HG02623 (cell line): Measurements from ENCODE around the gene MPIG6B.
"Not testable (repeated sequence)": the region's sequence is repeated elsewhere in the genome, so short reads cannot be mapped to it uniquely, and the experiment has no call there.

ENCODE experiments used
- ATAC-seq: cut with Tn5 transposase; IDR thresholded peaks from one replicate; pipeline ENCODE4 v1.9.1; 2021; ENCODE audit warnings: moderate library complexity; ENCODE audit not compliant: unreplicated experiment

Gene MPIG6B

GRCh38 chr6:31700740-31701401 lies 22.3 kb upstream of the MPIG6B start:
- no peak for ATAC-seq

- no peak for ATAC-seq
Measured at GRCh38 chr6:31701666-31702404, 21.3 kb upstream of the MPIG6B start.

GRCh38 chr6:31702405-31702818 lies 20.8 kb upstream of the MPIG6B start:
- no peak for ATAC-seq

GRCh38 chr6:31702819-31703716 lies 20.1 kb upstream of the MPIG6B start, which contains the start of gene ABHD16A:
TSS of gene ABHD16A (minus strand) at chr6:31703324. CDS start at chr6:31703281, 43 bp downstream.
- ATAC-seq: peak; percentile 80

- ATAC-seq: no peak
Measured at GRCh38 chr6:31705931-31706330, 17.2 kb upstream of the MPIG6B start.

- ATAC-seq: no peak
Measured at GRCh38 chr6:31706599-31706998, 16.6 kb upstream of the MPIG6B start, which contains the start of gene LY6G6F. TSS of gene LY6G6F (plus strand) at chr6:31706866. CDS start at chr6:31706907, 41 bp downstream.

GRCh38 chr6:31707701-31708100 lies 15.5 kb upstream of the MPIG6B start:
- no peak for ATAC-seq

- no peak for ATAC-seq
Measured at GRCh38 chr6:31708224-31708623, 14.9 kb upstream of the MPIG6B start.

- ATAC-seq: not testable (repeated sequence)
Measured at GRCh38 chr6:31709157-31709556, 14.0 kb upstream of the MPIG6B start.

- ATAC-seq: no peak
Measured at GRCh38 chr6:31710523-31711219, 12.5 kb upstream of the MPIG6B start.

- ATAC-seq: no peak
Measured at GRCh38 chr6:31711233-31711632, 11.9 kb upstream of the MPIG6B start.

- no peak for ATAC-seq
Measured at GRCh38 chr6:31712296-31712695, 10.9 kb upstream of the MPIG6B start.

- ATAC-seq: no peak
Measured at GRCh38 chr6:31713465-31713864, 9.7 kb upstream of the MPIG6B start.

GRCh38 chr6:31713991-31714684 lies 9.0 kb upstream of the MPIG6B start:
- no peak for ATAC-seq

GRCh38 chr6:31715022-31715958 lies 7.9 kb upstream of the MPIG6B start, which contains the start of gene LY6G6D:
TSS of gene LY6G6D (plus strand) at chr6:31715348. CDS start at chr6:31715356, 8 bp downstream.
- ATAC-seq: no peak

- ATAC-seq: no peak
Measured at GRCh38 chr6:31717499-31718222, 5.5 kb upstream of the MPIG6B start.

- no peak for ATAC-seq
Measured at GRCh38 chr6:31718265-31718664, 4.9 kb upstream of the MPIG6B start.

- ATAC-seq: no peak
Measured at GRCh38 chr6:31719001-31719400, 4.2 kb upstream of the MPIG6B start.
